Spinal cord (tissue), 10 donors: ENCODE measurements around the gene PPEF2. TPM values are rescaled to one million over a fixed set of nuclear protein-coding genes. Genes with fewer than 3 reads are reported as not detected.
"Not testable (repeated sequence)": the region's sequence is repeated elsewhere in the genome, so short reads cannot be mapped to it uniquely, and the experiment has no call there.

Source experiments
- DNase-seq, 6 donors: peaks; one replicate each; pipeline versions ENCODE4 v3.0.0 to v3.0.0-alpha.2; 2013 to 2015; ENCODE audit warnings: low spot score in 6 of 6, low read depth in 4 of 6
- H3K27ac ChIP-seq: one replicate; pipeline ENCODE4 v1.5.1; 2013; ENCODE audit warnings: low read depth, low read length, control low read depth
- H3K27me3 ChIP-seq: one replicate; pipeline ENCODE4 v1.6.1; 2013; ENCODE audit warnings: low read length; ENCODE audit not compliant: control insufficient read depth, insufficient read depth
- H3K36me3 ChIP-seq: one replicate; pipeline ENCODE4 v1.6.1; 2013; ENCODE audit warnings: low read length; ENCODE audit not compliant: control insufficient read depth, insufficient read depth
- H3K4me1 ChIP-seq: one replicate; pipeline ENCODE4 v1.6.1; 2013; ENCODE audit warnings: low read length; ENCODE audit not compliant: control insufficient read depth, insufficient read depth
- H3K4me3 ChIP-seq: one replicate; pipeline ENCODE4 v1.5.1; 2013; ENCODE audit warnings: low read depth, low read length, control low read depth
- H3K9me3 ChIP-seq: one replicate; pipeline ENCODE4 v1.6.1; 2013; ENCODE audit warnings: low read length; ENCODE audit not compliant: control insufficient read depth, insufficient read depth
- WGBS: methylation state at CpG from one replicate; pipeline ENCODE4 v1.1.5; 2013; ENCODE audit warnings: missing lambda C conversion rate; ENCODE audit not compliant: insufficient coverage; 5-methylcytosine and 5-hydroxymethylcytosine counted together
- polyA plus RNA-seq, 2 donors: library from polyadenylated mRNA; unstranded; fragments of 120-200 nt; gene quantifications; one replicate each; pipeline ENCODE4 v1.2.1, GENCODE V29; 2013; ENCODE audit not compliant: insufficient read length in 2 of 2
- total RNA-seq, 2 donors: library from RNA; depleted of rRNA in 1 of 2; stranded (reverse); fragments of 120-200 nt in 1 of 2; fragments of >200 nt in 1 of 2; gene quantifications; one replicate each; pipeline versions ENCODE4 v1.2.3 to v1.2.4, GENCODE V29; 2013 to 2014
- donor health status: healthy.

The PPEF2 gene
- total and polyA plus RNA-seq, 4 donors, result 0.06 to 0.48 TPM; not detected in 2

GRCh38 chr4:75922588-75922987, 20.3 kb upstream of the PPEF2 start:
- Histone ChIP-seq H3K4me1 (no peaks in the 10 kb centered on the region), H3K4me3 (no peak overlapping the region)
- no CpG with 5 or more reads among the region's 1 CpG for WGBS

GRCh38 chr4:75921910-75922309, 19.7 kb upstream of the PPEF2 start:
- H3K36me3 ChIP-seq, result peaks cover 7% of the 10 kb centered on the region
- H3K4me3 ChIP-seq, result no peak overlapping the region
- H3K27me3 ChIP-seq, result no peaks in the 10 kb centered on the region
- H3K9me3 ChIP-seq, result no peaks in the 10 kb centered on the region
- no peak overlapping the region for H3K27ac ChIP-seq
- WGBS, result no CpG with 5 or more reads among the region's 2 CpGs
- H3K4me1 ChIP-seq, result no peaks in the 10 kb centered on the region
- no peak for DNase-seq

More at GRCh38 chr4:75922588-75922987, 20.3 kb upstream of the PPEF2 start:
- Histone ChIP-seq H3K9me3 (no peaks in the 10 kb centered on the region), H3K36me3 (peaks cover 7% of the 10 kb centered on the region), H3K27ac (no peak overlapping the region), H3K27me3 (no peaks in the 10 kb centered on the region)
- no peak for DNase-seq

GRCh38 chr4:75920327-75920726, 18.1 kb upstream of the PPEF2 start:
- no peak for DNase-seq
- Histone ChIP-seq H3K27me3 (no peaks in the 10 kb centered on the region), H3K27ac (no peak overlapping the region), H3K4me3 (no peak overlapping the region), H3K36me3 (peaks cover 7% of the 10 kb centered on the region), H3K9me3 (no peaks in the 10 kb centered on the region), H3K4me1 (no peaks in the 10 kb centered on the region)
- 97% methylated on average over 4 of the region's 4 CpGs for WGBS

GRCh38 chr4:75919920-75920319, 17.7 kb upstream of the PPEF2 start:
- no peak overlapping the region for H3K4me3 ChIP-seq
- peaks cover 7% of the 10 kb centered on the region for H3K36me3 ChIP-seq
- no peak overlapping the region for H3K27ac ChIP-seq
- peak in 2 of 6 donors; percentile 54 to 87 for DNase-seq
- H3K9me3 ChIP-seq, result no peaks in the 10 kb centered on the region
- H3K4me1 ChIP-seq, result no peaks in the 10 kb centered on the region
- no peaks in the 10 kb centered on the region for H3K27me3 ChIP-seq
- WGBS, result 69% methylated on average over 2 of the region's 3 CpGs

- Histone ChIP-seq H3K36me3 (peaks cover 7% of the 10 kb centered on the region), H3K9me3 (no peaks in the 10 kb centered on the region), H3K27ac (no peak overlapping the region), H3K4me1 (no peaks in the 10 kb centered on the region), H3K27me3 (no peaks in the 10 kb centered on the region), H3K4me3 (no peak overlapping the region)
- no CpG with 5 or more reads among the region's 1 CpG for WGBS
- DNase-seq, result peak in 5 of 6 donors; percentile 9 to 83 (median 37)
These were observed 13.9 kb upstream of the PPEF2 start for GRCh38 chr4:75916091-75916661.

GRCh38 chr4:75912968-75913367, 10.7 kb upstream of the PPEF2 start:
- H3K36me3 ChIP-seq, result no peaks in the 10 kb centered on the region
- 62% methylated on average over 4 of the region's 6 CpGs for WGBS
- H3K27me3 ChIP-seq, result no peaks in the 10 kb centered on the region
- H3K4me1 ChIP-seq, result no peaks in the 10 kb centered on the region
- DNase-seq, result no peak
- no peak overlapping the region for H3K4me3 ChIP-seq
- no peaks in the 10 kb centered on the region for H3K9me3 ChIP-seq
- H3K27ac ChIP-seq, result no peak overlapping the region

GRCh38 chr4:75910831-75911230, 8.6 kb upstream of the PPEF2 start:
- not testable (repeated sequence) for H3K4me3 ChIP-seq, H3K9me3 ChIP-seq, H3K27ac ChIP-seq, H3K4me1 ChIP-seq, H3K27me3 ChIP-seq, DNase-seq, H3K36me3 ChIP-seq
- 89% methylated on average over 3 of the region's 6 CpGs for WGBS

GRCh38 chr4:75909405-75909804, 7.2 kb upstream of the PPEF2 start:
- Histone ChIP-seq H3K4me1 (no peaks in the 10 kb centered on the region), H3K36me3 (no peaks in the 10 kb centered on the region), H3K4me3 (no peak overlapping the region), H3K9me3 (no peaks in the 10 kb centered on the region), H3K27me3 (no peaks in the 10 kb centered on the region), H3K27ac (no peak overlapping the region)
- no peak for DNase-seq
- 65% methylated on average over 2 of the region's 5 CpGs for WGBS

GRCh38 chr4:75908555-75908954, 6.3 kb upstream of the PPEF2 start:
- no peaks in the 10 kb centered on the region for H3K9me3 ChIP-seq
- DNase-seq, result no peak
- no peaks in the 10 kb centered on the region for H3K4me1 ChIP-seq
- no peaks in the 10 kb centered on the region for H3K27me3 ChIP-seq
- no peak overlapping the region for H3K27ac ChIP-seq
- H3K4me3 ChIP-seq, result no peak overlapping the region
- H3K36me3 ChIP-seq, result no peaks in the 10 kb centered on the region
- WGBS, result no CpG with 5 or more reads among the region's 3 CpGs

GRCh38 chr4:75907966-75908365, 5.7 kb upstream of the PPEF2 start:
- no peak overlapping the region for H3K4me3 ChIP-seq
- no peaks in the 10 kb centered on the region for H3K27me3 ChIP-seq
- H3K27ac ChIP-seq, result no peak overlapping the region
- no peaks in the 10 kb centered on the region for H3K4me1 ChIP-seq
- no peak for DNase-seq
- H3K9me3 ChIP-seq, result no peaks in the 10 kb centered on the region
- WGBS, result 90% methylated on average over 2 of the region's 3 CpGs
- H3K36me3 ChIP-seq, result no peaks in the 10 kb centered on the region
